Activated CD4-positive, CD25-positive, alpha-beta regulatory T cell treated with anti-CD3 and anti-CD28 coated beads, Interleukin-2, amount 50 U/mL, for 24 hours (primary cell): ENCODE data around the gene TMEM134.
A peak's percentile ranks its signal among the peaks of the same experiment; 100 is the strongest.
"Not testable (repeated sequence)": the region's sequence is repeated elsewhere in the genome, so short reads cannot be mapped to it uniquely, and the experiment has no call there.

Experiments
- ATAC-seq, 2 donors: fragments of 150-1000 bp; cut with Tn5 transposase; one replicate each; pipeline ENCODE4 v1.10.0; 2021; ENCODE audit warnings: mild to moderate bottlenecking in 1 of 2, moderate library complexity in 1 of 2

TMEM134 gene

DNA sequence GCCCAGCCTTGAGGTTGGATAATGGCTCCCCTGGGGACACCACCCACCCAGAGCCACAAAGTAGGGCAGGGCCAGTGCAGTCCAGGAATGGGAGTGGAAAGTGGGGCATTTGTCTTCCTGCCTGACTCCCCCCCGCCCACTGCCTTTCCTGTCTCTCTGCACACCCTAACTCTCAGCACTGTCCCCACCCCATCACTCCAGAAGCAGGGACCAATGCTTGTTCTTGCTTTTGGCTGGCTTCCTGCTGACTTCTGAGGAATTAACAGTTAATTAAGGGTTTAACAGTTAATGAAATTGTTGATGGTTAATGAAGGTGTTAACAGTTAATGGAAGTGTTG lies 31.4 kb upstream of the TMEM134 start:
- no peak for ATAC-seq

DNA sequence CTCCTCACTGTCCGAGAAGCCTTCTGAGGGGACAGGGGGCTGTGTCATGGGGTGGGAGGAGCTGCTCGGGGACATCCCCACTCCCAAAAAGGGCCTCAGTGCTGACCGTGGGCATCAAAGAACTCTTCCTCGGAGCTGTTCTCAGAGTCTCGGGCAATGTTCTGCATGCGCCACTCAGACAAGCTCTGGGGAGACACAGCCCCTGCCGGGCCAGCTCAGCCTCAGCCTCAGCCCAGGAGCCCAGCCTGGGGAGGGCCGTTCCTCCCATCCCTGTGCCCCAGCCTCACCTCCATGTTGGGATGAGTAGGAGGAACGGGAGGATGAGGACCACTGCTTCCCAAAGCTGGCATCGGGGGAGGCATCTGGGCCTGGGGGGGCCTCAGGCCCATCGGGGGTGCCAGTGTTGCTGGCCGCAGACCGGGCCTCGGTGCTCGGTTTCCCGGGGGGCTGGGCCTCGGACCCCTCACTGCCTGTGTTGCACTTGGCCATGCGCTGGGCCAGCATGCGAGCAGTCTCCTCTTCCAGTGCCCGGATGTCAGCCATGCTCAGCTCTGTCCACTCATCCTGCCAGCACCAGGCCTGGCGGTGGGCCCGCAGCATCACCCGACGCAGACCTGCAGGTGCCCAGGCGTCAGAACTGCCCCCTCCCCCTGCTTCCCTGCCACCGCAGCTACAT lies 30.9 kb upstream of the TMEM134 start:
- ATAC-seq = no peak

DNA sequence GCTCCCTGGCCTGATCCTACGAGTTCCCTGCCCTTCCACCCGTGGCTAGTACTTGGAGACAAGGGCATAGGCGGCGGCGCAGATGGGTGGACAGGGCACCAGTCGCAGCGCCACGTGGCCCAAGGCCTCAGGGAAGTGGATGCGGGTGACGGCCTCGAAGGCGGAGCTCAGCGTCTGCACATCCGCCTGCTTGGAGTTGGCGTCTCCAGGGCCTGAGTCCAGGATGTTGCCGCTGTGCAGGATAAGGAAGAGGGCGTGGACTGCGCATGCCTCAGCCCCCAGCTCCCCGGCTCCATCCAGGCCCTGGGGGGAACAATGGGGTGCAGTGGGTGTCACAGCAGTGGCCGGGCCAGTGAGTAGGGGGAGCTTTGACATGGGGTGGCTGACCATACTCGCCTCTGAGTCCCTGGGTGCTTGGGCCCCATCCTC lies 29.5 kb upstream of the TMEM134 start:
- ATAC-seq = no peak

DNA sequence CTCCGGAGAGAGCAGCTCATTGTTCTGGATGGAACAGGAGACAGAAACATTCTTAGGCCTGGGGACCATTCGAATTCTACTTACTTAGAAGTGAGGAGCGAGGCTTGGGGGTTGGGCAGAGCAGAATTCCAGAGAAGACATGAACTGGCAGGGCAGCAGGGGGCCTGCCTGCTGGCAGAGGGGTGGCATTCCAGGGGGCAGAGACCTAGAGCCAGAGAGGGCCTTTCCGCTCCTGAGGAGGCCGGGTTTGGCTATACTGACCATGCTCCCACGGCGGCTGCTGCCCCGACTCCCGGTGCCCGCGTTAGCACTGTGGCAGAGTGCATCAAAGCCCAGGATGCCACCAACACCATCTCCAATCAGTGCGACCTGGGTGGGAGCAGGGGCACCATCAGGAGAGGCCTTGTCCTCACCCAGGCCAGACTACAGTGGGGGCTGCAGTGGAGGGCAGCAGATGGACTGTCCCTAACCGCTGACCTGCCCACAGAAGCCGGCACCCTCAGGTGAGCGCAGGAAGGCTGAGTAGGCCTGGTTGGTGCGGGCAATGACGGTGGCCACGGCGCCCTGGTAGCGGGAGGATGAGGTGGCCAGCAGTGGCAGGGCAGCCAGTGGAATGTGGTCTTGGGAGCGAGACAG lies 28.7 kb upstream of the TMEM134 start:
- ATAC-seq = no peak

DNA sequence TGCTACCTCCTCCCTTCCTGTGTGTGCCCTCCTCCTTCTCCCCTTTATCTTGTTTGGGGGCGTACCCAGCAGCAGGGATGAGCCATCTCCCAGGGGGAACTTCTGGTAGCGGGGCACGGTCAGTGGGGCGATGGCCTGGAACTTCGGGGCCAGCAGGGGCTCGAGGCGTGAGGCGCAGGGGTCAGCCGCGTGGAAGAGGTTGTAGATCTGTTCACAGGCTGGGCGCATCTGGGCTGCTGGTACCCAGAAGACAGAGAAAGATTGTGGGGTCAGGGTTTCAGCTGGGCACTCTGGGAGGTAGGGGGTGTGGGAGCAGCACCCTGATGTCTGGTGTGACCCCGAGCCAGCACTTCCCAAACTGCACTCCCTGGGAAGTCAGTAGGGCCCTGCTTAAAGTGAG lies 27.1 kb upstream of the TMEM134 start:
- ATAC-seq = no peak

DNA sequence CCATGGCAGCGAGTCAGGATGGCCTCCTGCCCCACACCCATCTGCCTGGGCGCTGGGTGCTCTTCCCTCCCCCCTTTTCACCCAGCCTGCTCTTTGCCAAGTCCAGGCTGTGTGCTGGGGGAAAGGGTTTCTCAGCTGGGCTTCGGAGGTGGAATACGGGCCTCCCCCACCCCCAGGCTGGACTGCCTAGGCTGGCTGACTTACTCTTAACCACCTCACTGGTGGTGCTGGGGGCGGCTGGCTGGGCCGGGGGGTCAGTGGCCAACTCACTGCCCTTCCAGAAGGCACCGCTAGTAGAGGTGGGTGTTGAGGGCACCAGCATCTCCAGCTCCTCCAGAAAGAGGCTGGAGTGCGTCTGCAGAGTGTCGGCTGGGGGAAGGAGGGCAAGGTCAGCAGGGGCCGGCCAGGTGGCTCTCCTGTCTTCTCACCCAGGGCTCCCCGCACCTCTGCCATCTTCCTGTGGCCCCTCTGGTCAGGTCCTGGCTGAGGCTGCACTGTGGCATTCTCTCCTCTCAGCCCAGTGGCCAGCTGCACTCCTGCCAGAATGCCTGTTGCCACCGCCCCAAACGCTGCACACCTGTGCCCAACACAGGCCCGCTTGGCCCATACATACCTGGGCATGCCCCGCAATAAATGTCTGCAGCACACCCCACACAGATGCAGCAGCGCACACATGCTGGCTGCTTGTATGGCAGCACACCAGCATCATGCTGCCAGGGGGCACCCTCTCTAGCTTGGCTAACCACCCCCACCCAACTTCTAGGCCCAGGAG lies 26.4 kb upstream of the TMEM134 start:
- ATAC-seq = no peak

DNA sequence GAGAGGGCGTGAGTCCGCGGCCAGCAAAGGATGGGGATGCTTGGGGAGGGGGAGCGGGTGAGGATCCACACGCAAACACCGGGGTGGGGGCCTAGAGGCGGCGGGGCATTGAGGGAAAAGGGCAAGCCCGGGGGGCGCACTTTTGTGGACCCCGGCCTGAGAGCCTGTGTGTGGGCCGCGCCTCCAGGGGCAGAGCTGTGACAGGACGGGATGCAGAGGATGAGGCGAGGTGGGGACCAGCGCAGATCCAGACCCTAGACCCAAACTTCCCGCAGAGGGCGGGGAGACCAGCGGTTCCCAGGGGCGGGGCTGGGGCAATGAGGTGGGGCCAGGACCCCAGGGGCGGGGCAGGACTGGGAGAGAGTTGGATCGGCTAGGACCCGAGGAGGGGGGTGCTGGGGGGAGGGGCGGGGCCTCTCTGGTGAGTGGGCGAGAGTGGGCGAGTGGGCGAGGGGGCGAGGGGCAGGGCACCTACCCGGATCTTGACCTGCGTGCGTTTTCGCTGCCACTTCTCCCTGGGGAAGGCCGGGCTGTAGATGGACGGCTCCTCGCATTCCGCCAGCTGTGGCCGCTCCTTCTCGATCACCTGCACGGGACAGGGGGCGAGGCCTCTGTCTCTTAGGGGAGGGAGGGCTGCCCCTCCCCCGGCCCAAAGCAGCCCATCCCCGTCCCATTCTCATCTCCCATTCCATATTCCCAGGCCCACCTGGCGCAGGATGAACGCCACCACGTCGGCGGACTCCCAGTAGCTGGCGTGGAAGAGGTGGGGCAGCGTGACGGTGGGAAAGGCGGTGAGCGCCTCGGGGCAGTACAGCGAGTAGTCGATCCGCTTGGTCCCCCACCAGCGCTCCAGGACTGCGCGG lies 25.6 kb upstream of the TMEM134 start:
- ATAC-seq = no peak

DNA sequence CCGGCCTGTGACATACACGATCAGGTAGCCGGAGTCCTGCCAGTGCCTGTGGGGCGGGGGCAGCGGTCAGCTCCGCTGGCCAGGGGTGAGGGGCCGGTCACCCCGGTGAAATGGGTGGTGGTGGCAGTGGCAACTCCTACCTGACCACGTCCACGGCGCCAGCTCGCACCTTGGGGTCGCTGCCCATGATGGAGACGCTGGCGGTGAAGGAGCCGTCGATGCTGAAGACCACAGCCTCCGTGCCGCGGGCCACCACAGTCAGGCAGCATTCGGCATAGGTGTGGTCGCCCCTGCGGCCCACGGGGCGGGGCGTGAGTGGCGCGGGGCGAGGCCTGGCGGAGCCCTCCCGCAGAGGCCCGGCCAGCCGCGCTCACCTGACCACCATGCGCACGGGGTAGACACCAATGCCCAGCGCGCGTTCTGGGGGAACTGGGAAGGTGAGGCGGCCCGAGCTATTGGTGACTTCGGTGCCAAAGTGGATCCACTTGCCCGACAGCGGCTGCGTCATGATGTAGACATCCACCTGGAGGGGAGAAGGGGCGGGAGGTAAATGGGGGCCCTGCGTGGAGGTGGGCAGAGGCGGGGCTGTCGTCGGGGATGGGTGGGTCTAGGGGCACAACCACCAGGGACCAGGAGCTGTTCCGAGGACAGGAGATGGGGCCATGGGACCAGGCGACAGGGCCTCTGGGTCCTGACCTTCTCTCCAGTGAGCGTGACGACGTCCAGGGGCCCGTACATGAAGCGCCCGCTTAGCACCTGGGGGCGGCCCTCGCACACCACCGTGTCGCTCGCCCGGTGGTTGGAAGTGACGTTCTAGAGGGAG lies 24.7 kb upstream of the TMEM134 start:
- ATAC-seq = no peak

DNA sequence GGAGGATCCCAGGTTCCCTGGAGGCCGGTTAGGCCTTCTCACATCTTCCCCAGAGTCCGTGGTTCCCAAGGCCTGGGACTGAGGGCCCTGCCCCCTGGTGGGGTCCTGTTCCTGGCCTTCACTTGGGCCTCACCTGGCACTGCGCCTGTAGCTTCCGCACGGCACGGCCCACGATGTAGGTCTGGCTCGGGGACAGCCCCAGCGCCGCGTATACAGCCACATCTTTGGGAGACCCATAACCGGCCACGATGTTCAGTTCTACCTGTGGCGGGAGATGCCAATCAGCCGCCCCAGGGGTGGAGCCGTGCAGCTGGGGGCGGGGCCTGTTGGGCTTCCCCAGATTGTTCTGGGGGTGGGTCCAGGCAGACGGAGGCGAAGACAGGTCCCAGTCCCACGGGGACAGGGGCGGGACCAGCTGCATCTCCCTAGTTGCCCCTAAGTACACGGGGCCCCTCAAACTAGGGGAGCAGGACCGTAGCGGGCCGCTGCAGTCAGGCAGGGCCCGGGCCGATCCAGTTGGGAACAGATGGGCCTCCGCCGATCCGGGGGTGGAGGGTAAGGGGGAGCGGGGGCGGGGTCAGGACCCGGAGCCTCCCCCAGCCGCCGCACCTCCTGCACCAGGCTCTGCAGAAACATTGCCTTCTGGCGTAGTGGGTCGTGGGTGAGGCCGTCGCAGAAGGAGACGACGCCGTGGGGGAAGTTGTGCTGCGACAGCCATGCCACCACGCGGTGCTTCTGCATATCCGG lies 23.9 kb upstream of the TMEM134 start:
- peak; percentile 24 to 27 for ATAC-seq

DNA sequence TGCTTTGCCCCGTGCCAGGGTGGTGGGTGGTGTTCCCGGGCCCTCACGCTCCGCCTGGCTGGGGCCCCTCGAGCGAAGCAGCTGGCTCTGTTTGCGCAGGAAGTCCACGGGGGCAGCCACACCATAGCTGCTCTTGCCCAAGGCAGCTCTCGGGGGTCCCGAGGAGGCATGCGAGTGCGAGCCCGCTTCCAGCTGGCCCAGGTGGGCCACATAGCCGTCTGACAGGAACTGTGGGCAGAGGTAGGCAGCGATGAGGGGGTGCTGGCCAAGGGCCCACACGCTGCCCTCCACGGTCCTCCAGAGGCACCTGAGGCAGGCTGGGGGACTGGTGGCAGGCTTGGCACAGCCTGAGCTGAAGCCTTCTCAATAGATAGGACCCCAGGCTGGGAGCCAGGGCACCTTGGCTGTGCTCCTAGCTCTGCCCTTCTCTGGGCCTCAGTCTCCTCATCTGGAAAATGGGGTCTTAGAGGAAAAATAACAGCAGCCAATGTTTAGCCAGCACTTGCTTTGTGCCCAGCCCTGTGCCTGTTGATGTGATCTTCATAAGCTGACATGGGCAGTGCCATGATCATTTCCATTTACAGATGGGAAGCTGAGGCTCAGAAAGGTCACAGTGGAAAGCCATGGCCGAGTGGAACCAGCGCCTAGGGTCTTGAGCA lies 23.1 kb upstream of the TMEM134 start:
- no peak for ATAC-seq

DNA sequence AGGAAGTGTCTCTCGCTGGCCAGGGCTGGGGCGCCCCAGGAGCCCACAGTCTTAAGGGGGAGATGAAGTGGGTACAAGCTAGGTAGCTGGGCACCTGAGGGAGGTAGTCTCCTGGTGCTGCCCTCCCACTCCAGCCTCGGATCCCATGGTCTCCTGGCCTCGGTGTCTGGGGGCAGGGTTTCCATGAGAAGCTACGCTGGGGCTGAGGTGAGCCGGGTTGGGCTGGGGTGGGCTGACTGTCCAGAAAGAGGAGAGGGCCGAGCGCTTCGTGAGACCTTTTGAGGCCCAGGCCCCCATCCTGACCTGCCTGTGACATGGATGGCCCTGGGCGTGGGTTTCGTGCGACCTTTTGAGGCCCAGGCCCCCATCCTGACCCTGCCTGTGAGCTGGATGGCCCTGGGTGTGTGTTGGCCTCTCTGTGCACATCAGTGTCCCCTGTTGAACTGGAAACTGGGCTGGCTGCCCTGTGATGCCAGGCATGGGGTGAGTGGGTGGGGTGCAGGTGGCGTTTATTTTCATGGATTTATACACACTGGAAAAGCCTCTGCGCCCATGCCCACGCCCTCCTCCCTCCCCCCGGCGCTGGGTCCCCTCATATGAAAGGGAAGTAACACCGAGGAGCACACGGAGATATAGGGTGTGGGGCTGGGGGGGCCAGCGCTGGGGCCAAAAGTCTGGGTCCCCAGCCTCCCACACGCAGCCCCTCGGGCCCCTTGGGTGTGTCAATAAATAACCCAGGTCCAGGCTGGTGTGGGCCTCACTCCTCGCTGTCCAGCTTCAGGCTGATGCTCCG lies 22.4 kb upstream of the TMEM134 start:
- no peak for ATAC-seq

DNA sequence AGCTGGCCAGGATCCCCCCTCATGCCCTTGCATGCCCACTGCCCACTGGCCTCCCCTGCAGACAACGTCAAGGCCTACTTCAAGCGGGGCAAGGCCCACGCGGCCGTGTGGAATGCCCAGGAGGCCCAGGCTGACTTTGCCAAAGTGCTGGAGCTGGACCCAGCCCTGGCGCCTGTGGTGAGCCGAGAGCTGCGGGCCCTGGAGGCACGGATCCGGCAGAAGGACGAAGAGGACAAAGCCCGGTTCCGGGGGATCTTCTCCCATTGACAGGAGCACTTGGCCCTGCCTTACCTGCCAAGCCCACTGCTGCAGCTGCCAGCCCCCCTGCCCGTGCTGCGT lies 21.6 kb upstream of the TMEM134 start:
- ATAC-seq = no peak

DNA sequence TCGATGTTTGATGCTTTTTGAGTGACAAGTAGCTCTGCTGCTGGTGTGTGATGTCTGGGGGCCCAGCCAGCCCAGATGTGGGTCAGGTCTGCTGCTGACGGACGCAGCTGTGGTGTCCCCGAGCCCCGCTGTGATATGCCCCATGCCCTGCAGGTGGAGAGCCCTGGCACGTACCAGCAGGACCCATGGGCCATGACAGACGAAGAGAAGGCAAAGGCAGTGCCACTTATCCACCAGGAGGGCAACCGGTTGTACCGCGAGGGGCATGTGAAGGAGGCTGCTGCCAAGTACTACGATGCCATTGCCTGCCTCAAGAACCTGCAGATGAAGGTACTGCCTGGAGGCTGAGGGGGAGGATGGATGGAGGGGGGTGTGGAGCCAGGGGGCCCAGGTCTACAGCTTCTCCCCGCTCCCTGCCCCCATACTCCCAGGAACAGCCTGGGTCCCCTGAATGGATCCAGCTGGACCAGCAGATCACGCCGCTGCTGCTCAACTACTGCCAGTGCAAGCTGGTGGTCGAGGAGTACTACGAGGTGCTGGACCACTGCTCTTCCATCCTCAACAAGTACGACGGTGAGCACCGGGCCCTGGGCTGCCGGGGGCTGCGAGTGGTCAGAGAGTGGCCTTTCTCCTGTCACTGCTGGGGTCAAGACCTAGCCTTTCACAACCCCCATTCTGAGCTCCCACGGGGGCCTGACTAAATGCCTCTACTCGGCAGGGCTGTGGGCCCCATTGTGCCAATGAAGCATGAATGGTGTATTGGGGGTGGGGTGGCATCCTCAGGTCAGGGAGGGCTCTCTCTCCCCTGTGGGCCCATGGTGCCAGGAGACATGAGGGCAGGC lies 21.1 kb upstream of the TMEM134 start:
- no peak for ATAC-seq

DNA sequence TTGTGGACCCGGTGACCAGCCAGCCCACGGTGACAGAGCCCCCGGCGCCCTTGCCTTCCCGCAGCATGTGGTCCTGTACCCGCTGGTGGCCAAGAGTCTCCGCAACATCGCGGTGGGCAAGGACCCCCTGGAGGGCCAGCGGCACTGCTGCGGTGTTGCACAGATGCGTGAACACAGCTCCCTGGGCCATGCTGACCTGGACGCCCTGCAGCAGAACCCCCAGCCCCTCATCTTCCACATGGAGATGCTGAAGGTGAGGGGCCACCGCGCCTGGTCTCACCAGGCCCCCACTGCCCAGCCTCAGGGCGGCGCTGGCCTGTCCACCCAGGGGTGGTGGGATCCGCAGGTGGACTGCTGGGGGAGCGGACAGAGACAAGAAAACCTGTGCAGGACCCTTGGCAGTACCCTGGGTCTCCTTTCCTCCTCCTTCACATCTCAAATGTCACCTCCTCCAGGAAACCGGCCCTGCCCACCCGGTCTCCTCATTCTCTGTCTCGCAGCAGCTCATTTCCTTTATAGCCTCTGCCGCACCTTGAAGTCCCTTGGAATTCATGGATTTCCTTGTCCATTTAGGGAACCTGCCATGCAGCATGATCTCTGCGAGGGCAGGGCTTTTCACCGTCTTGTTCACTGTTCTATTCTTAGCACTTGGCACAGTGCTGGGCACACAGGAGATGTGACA lies 20.3 kb upstream of the TMEM134 start:
- no peak for ATAC-seq

DNA sequence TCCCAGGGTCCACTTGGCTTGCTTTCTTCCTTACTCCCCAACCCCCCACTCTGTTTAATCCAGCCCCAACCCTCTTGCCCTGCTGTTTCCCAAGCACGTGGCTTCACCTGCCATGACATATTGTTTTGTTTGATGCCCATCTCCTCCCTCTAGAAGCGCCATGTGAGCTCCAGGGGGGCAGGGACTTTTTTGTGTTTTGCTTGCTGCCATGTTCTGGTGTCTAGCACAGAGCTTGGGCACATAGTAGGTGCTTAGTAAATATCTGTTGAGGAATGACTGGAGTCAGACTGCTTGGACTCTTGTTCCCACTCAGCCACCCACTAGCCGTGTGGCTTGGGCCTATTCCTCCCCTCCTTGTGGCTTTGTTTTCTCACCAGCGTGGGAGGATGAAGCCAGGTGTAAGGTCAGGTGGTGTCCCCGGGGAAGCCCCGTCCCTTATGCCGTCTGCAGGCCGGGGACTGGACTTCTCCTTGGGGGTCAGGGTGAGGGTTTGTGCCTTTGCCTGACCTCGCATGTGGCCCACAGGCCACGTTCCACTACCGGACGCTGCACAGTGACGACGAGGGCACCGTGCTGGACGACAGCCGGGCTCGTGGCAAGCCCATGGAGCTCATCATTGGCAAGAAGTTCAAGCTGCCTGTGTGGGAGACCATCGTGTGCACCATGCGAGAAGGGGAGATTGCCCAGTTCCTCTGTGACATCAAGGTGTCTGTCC lies 17.6 kb upstream of the TMEM134 start:
- ATAC-seq = peak in 1 of 2 donors; percentile 2

DNA sequence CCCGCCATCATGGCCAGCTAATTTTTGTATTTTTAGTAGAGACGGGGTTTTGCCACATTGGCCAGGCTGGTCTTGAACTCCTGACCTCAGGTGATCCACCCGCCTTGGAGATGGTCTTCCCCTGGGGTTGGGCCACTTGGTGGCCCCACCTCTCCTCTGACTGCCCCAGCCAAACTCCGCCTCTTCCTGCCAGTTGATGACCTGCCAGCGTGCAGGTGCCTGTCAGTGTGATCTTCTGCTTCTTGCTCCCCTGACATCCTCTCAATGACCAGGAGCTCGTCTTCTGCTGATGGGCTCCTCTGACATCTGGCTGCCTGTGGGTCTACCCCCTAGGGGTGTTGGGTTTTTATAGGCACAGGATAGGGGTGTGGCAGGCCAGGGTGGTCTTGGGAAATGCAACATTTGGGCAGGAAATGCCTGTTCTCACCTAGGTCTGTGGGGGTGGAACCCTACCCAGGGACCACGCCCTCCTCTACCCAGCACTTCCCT lies 16.9 kb upstream of the TMEM134 start:
- not testable (repeated sequence) for ATAC-seq

DNA sequence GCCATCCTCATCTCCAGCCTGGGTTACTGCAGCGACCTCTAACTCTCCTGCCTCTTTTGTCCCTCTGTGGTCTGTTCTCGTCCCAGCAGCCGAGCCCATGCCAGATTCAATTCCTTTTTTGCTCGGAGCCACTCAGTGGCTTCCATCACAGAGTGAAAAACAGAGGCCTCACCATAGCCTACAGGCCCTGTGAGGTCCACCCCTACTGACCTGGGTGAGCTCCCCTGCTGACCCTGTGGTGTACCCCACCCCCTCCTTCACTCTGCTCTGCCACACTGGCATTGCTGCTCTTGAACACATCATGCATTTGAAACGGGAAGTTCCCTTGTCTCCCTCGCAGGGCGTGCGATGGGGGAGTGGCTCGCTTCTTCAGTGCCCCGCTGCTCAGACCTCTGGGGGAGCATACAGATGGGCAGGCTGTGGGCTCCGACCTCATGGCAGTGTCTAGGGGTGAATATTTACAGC lies 15.8 kb upstream of the TMEM134 start:
- peak; percentile 11 to 14 for ATAC-seq
